Left renal cortex interstitium (tissue), 4 donors: Measurements from ENCODE around the gene CCDC197. TPM values are rescaled to one million over a fixed set of nuclear protein-coding genes. Genes with fewer than 3 reads are reported as not detected.

Experiments
- DNase-seq, 4 donors: peaks; one replicate each; pipeline ENCODE4 v3.0.0-alpha.2; 2013; ENCODE audit warnings: low read depth in 4 of 4, low spot score in 2 of 4, missing footprints in 1 of 4
- polyA plus RNA-seq, 4 donors: library from polyadenylated mRNA; unstranded; fragments of 120-200 nt; gene quantifications; one replicate each; pipeline ENCODE4 v1.2.1, GENCODE V29; 2013; ENCODE audit not compliant: insufficient read length in 4 of 4

Gene CCDC197
- polyA plus RNA-seq, 4 donors, result not detected

GRCh38 chr14:94052199-94052598 is 55.1 kb downstream of the CCDC197 start:
- DNase-seq, result no peak

- no peak for DNase-seq
Measured at GRCh38 chr14:94052662-94053061, 55.6 kb downstream of the CCDC197 start.

- no peak for DNase-seq
Measured at GRCh38 chr14:94054401-94054800, 57.3 kb downstream of the CCDC197 start.

GRCh38 chr14:94054936-94055335 is 57.8 kb downstream of the CCDC197 start:
- DNase-seq, result no peak

- DNase-seq, result no peak
Measured at GRCh38 chr14:94056579-94057308, 59.6 kb downstream of the CCDC197 start.

GRCh38 chr14:94058128-94058673 is 61.1 kb downstream of the CCDC197 start:
- no peak for DNase-seq

Other genes starting within 250 kb of the CCDC197 start
- 1 to 10 TPM; 1.1 to 1.5 (median 1.3) TPM for gene PRIMA1, start 208.8 kb upstream of the CCDC197 start, polyA plus RNA-seq
- gene FAM181A, start 70.0 kb upstream of the CCDC197 start, polyA plus RNA-seq, result under 1 TPM in 1 of 4 donors, not detected in 3; 0.09 TPM
- under 1 TPM; 0.30 to 0.59 (median 0.42) TPM for gene ASB2, start 20.7 kb upstream of the CCDC197 start, polyA plus RNA-seq
- 1 to 10 TPM; 4.2 to 5.0 (median 4.6) TPM for gene OTUB2, start 29.0 kb downstream of the CCDC197 start, polyA plus RNA-seq
- gene DDX24, start 83.9 kb downstream of the CCDC197 start, polyA plus RNA-seq, result 100 to 1,000 TPM; 155 to 187 (median 166) TPM
- gene IFI27L1, start 84.0 kb downstream of the CCDC197 start, polyA plus RNA-seq, result 10 to 100 TPM; 25.5 to 33.0 (median 31.5) TPM
- 1 to 10 TPM; 4.4 to 8.2 (median 6.3) TPM for gene IFI27, start 113.4 kb downstream of the CCDC197 start, polyA plus RNA-seq
- 10 to 100 TPM; 18.3 to 47.3 (median 24.0) TPM for gene IFI27L2, start 132.3 kb downstream of the CCDC197 start, polyA plus RNA-seq
- gene PPP4R4, start 177.0 kb downstream of the CCDC197 start, polyA plus RNA-seq, result under 1 TPM; 0.25 to 0.28 (median 0.28) TPM